Neural progenitor cell (in vitro differentiated cells): ENCODE results near the gene RFX3.

Experiments used
- CTCF ChIP-seq: fragments of 200-600 bp; sonication (generic); IDR thresholded peaks from 2 replicates; pipeline ENCODE4 v1.5.1; 2017; ENCODE audit warnings: antibody characterized with exemption, mild to moderate bottlenecking
- EZH2phosphoT487 ChIP-seq: fragments of 200-600 bp; sonication (generic); IDR thresholded peaks from 2 replicates; pipeline ENCODE4 v1.6.1; 2017; ENCODE audit warnings: antibody characterized with exemption

GRCh38 chr9:3370715-3371114 is 155.1 kb downstream of the RFX3 start:
- TF ChIP-seq CTCF (no peak), EZH2phosphoT487 (no peak)
